CD14-positive monocyte (primary cell): ENCODE measurements around the gene MGAT4D. TPM values are rescaled to one million over a fixed set of nuclear protein-coding genes. Genes with fewer than 3 reads are reported as not detected.

Experiments
- DNase-seq, 3 donors: peaks; one replicate each; pipeline ENCODE4 v3.0.0-alpha.2; 2011 to 2022
- H2AFZ ChIP-seq: 2 replicates; pipeline ENCODE4 v1.6.0; 2012; ENCODE audit warnings: mild to moderate bottlenecking, low read depth, low read length, inconsistent platforms; ENCODE audit not compliant: insufficient read depth, poor library complexity, severe bottlenecking
- H3K27ac ChIP-seq, 2 donors: 1 replicate in 1 of 2; 2 replicates in 1 of 2; pipeline ENCODE4 v1.5.1; 2012 to 2013; ENCODE audit warnings: low read length in 2 of 2, control low read depth in 1 of 2, inconsistent platforms in 1 of 2, low read depth in 1 of 2, mild to moderate bottlenecking in 1 of 2
- H3K27me3 ChIP-seq, 2 donors: one replicate each; pipeline versions ENCODE4 v1.6.0 to v1.6.1; 2011 to 2013; ENCODE audit warnings: low read length in 2 of 2; ENCODE audit not compliant: control insufficient read depth in 2 of 2, insufficient read depth in 2 of 2
- H3K36me3 ChIP-seq, 2 donors: replicated peaks in 1 of 2; 1 replicate in 1 of 2; 2 replicates in 1 of 2; pipeline versions ENCODE4 v1.5.1 to v1.6.1; 2012 to 2013; ENCODE audit warnings: low read length in 2 of 2, control low read depth in 1 of 2, inconsistent platforms in 1 of 2, mild to moderate bottlenecking in 1 of 2; ENCODE audit not compliant: insufficient read depth in 2 of 2, control insufficient read depth in 1 of 2
- H3K4me1 ChIP-seq, 2 donors: 1 replicate in 1 of 2; 2 replicates in 1 of 2; pipeline versions ENCODE4 v1.5.1 to v1.6.1; 2012 to 2013; ENCODE audit warnings: low read length in 2 of 2, control low read depth in 1 of 2, inconsistent platforms in 1 of 2, mild to moderate bottlenecking in 1 of 2, moderate library complexity in 1 of 2; ENCODE audit not compliant: insufficient read depth in 2 of 2, control insufficient read depth in 1 of 2
- H3K4me2 ChIP-seq: replicated peaks from 2 replicates; pipeline ENCODE3; 2012; ENCODE audit warnings: low read length, moderate library complexity, mild to moderate bottlenecking; ENCODE audit not compliant: poor library complexity, severe bottlenecking; ENCODE audit errors: extremely low read depth
- H3K4me3 ChIP-seq, 3 experiments: fragments of 200-600 bp in 1 of 3; sonication (generic) in 1 of 3; replicated peaks in 1 of 3; 1 replicate in 2 of 3; 2 replicates in 1 of 3; pipeline ENCODE4 v1.5.1; 2011 to 2013; ENCODE audit warnings: low read length in 3 of 3, mild to moderate bottlenecking in 3 of 3, control low read depth in 2 of 3, low read depth in 2 of 3, inconsistent platforms in 1 of 3, moderate library complexity in 1 of 3
- H3K79me2 ChIP-seq: 2 replicates; pipeline ENCODE4 v1.6.0; 2012; ENCODE audit warnings: mild to moderate bottlenecking, control low read depth, inconsistent platforms, low read length, moderate library complexity; ENCODE audit not compliant: insufficient read depth
- H3K9ac ChIP-seq: 2 replicates; pipeline ENCODE4 v1.6.0; 2017; ENCODE audit warnings: low read length, mild to moderate bottlenecking; ENCODE audit not compliant: insufficient read depth, poor library complexity, severe bottlenecking
- H3K9me3 ChIP-seq, 2 donors: replicated peaks in 1 of 2; 1 replicate in 1 of 2; 2 replicates in 1 of 2; pipeline versions ENCODE4 v1.5.1 to v1.6.1; 2012 to 2013; ENCODE audit warnings: low read length in 2 of 2, control low read depth in 1 of 2; ENCODE audit not compliant: control insufficient read depth in 1 of 2, insufficient read depth in 1 of 2
- H4K20me1 ChIP-seq: 2 replicates; pipeline ENCODE4 v1.6.0; 2012; ENCODE audit warnings: mild to moderate bottlenecking, low read length, control low read depth, moderate library complexity; ENCODE audit not compliant: insufficient read depth
- H3K27ac Mint-ChIP-seq, 7 donors: one replicate each; pipeline ENCODE4 v1.8.0; 2020; ENCODE audit warnings: mild to moderate bottlenecking in 7 of 7, mixed read lengths in 7 of 7, moderate library complexity in 6 of 7, inconsistent platforms in 2 of 7
- H3K27me3 Mint-ChIP-seq, 3 donors: one replicate each; pipeline ENCODE4 v1.8.0; 2021 to 2022; ENCODE audit warnings: low read depth in 3 of 3, mild to moderate bottlenecking in 3 of 3, mixed read lengths in 3 of 3, moderate library complexity in 3 of 3, inconsistent platforms in 1 of 3
- H3K36me3 Mint-ChIP-seq, 2 donors: one replicate each; pipeline ENCODE4 v1.8.0; 2020; ENCODE audit warnings: mixed read lengths in 2 of 2, inconsistent platforms in 1 of 2, mild to moderate bottlenecking in 1 of 2
- H3K4me1 Mint-ChIP-seq: one replicate; pipeline ENCODE4 v1.8.0; 2020; ENCODE audit warnings: mild to moderate bottlenecking, mixed read lengths
- H3K4me3 Mint-ChIP-seq, 2 donors: one replicate each; pipeline ENCODE4 v1.8.0; 2020; ENCODE audit warnings: mild to moderate bottlenecking in 2 of 2, mixed read lengths in 2 of 2, moderate library complexity in 1 of 2
- H3K9me3 Mint-ChIP-seq, 7 donors: one replicate each; pipeline ENCODE4 v1.8.0; 2020 to 2022; ENCODE audit warnings: mixed read lengths in 7 of 7, mild to moderate bottlenecking in 6 of 7, moderate library complexity in 6 of 7, inconsistent platforms in 2 of 7
- WGBS: methylation state at CpG from one replicate; pipeline ENCODE4 v1.1.5; 2013; ENCODE audit warnings: missing lambda C conversion rate; ENCODE audit not compliant: insufficient coverage; 5-methylcytosine and 5-hydroxymethylcytosine counted together
- intact Hi-C, 2 donors: fragments of 100-400 bp; cut with micrococcal nuclease; formaldehyde crosslinking; loops; one replicate each; pipeline versions ENCODE4 v1.15.0 to v1.15.1; 2023
- polyA plus RNA-seq, 3 donors: library from polyadenylated mRNA; depleted of rRNA in 1 of 3; unstranded in 2 of 3; stranded (reverse) in 1 of 3; fragments of 300-500 nt in 2 of 3; fragments of >200 nt in 1 of 3; fragmentation: Illumina TruSeq in 2 of 3; gene quantifications; 1 replicate in 2 of 3; 2 replicates in 1 of 3; pipeline ENCODE4 v1.2.3, GENCODE V29; 2012 to 2021
- TF ChIP-seq, protein P1 (sequence below): fragments of 200-600 bp; IDR thresholded peaks from one replicate; pipeline ENCODE4 v1.8.0; 2022; ENCODE audit warnings: antibody characterized with exemption, mild to moderate bottlenecking

MGAT4D gene
- polyA plus RNA-seq, 3 donors: not detected

GRCh38 chr4:140450352-140450751 is 47.7 kb downstream of the MGAT4D start:
- Histone ChIP-seq H3K79me2 (no peaks in the 10 kb centered on the region), H2AFZ (no peak overlapping the region), H4K20me1 (no peaks in the 10 kb centered on the region), H3K27me3 (no peaks in the 10 kb centered on the region), H3K9ac (no peak overlapping the region), H3K36me3 (no peaks in the 10 kb centered on the region), H3K4me1 (no peaks in the 10 kb centered on the region), H3K9me3 (no peaks in the 10 kb centered on the region), H3K4me2 (no peak overlapping the region), H3K27ac (no peak overlapping the region), H3K4me3 (no peak overlapping the region)
- no peak overlapping the region for H3K4me3 Mint-ChIP-seq
- intact Hi-C loops: no loop called here
- no peaks in the 10 kb centered on the region for H3K36me3 Mint-ChIP-seq
- no peak for DNase-seq
- no CpG with 5 or more reads among the region's 3 CpGs for WGBS
- H3K4me1 Mint-ChIP-seq: no peaks in the 10 kb centered on the region
- no peak overlapping the region for H3K27ac Mint-ChIP-seq
- peaks cover 0 to 2% (median 0%) of the 10 kb centered on the region in 3 donors for H3K27me3 Mint-ChIP-seq
- no peaks in the 10 kb centered on the region for H3K9me3 Mint-ChIP-seq
- TF ChIP-seq, protein P1, sequence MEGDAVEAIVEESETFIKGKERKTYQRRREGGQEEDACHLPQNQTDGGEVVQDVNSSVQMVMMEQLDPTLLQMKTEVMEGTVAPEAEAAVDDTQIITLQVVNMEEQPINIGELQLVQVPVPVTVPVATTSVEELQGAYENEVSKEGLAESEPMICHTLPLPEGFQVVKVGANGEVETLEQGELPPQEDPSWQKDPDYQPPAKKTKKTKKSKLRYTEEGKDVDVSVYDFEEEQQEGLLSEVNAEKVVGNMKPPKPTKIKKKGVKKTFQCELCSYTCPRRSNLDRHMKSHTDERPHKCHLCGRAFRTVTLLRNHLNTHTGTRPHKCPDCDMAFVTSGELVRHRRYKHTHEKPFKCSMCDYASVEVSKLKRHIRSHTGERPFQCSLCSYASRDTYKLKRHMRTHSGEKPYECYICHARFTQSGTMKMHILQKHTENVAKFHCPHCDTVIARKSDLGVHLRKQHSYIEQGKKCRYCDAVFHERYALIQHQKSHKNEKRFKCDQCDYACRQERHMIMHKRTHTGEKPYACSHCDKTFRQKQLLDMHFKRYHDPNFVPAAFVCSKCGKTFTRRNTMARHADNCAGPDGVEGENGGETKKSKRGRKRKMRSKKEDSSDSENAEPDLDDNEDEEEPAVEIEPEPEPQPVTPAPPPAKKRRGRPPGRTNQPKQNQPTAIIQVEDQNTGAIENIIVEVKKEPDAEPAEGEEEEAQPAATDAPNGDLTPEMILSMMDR: no peak

GRCh38 chr4:140448830-140449229 is 49.3 kb downstream of the MGAT4D start:
- no CpG with 5 or more reads among the region's 2 CpGs for WGBS
- intact Hi-C loops: no loop called here
- no peak overlapping the region for H3K4me2 ChIP-seq

More at GRCh38 chr4:140448830-140449229, 49.3 kb downstream of the MGAT4D start:
- Histone ChIP-seq H4K20me1 (no peaks in the 10 kb centered on the region), H3K36me3 (no peaks in the 10 kb centered on the region), H3K79me2 (no peaks in the 10 kb centered on the region), H3K9ac (no peak overlapping the region), H3K4me3 (no peak overlapping the region), H3K27ac (no peak overlapping the region), H3K27me3 (no peaks in the 10 kb centered on the region), H3K9me3 (no peaks in the 10 kb centered on the region), H2AFZ (no peak overlapping the region), H3K4me1 (no peaks in the 10 kb centered on the region)
- Mint-ChIP-seq H3K27me3 (peaks cover 0 to 2% (median 2%) of the 10 kb centered on the region in 3 donors), H3K4me1 (no peaks in the 10 kb centered on the region), H3K9me3 (peaks cover 0 to 4% (median 0%) of the 10 kb centered on the region in 7 donors), H3K36me3 (no peaks in the 10 kb centered on the region), H3K4me3 (no peak overlapping the region), H3K27ac (no peak overlapping the region)
- no peak for DNase-seq
- TF ChIP-seq, protein P1: no peak
